ES-I3 (cell line): ENCODE data around the gene RAB6B.

ENCODE experiments used
- H3K36me3 ChIP-seq: 2 replicates; pipeline ENCODE4 v1.6.1; 2013; ENCODE audit warnings: mild to moderate bottlenecking, low read length, control low read depth, moderate library complexity; ENCODE audit not compliant: insufficient read depth
- H3K4me1 ChIP-seq: 2 replicates; pipeline ENCODE4 v1.6.1; 2013; ENCODE audit warnings: mild to moderate bottlenecking, control low read depth, low read length; ENCODE audit not compliant: insufficient read depth
- H3K9ac ChIP-seq: 2 replicates; pipeline ENCODE4 v1.6.1; 2013; ENCODE audit warnings: low read depth, mild to moderate bottlenecking, low read length, moderate library complexity
- H3K9me3 ChIP-seq: 2 replicates; pipeline ENCODE4 v1.6.1; 2013; ENCODE audit warnings: mild to moderate bottlenecking, low read length, moderate library complexity; ENCODE audit not compliant: control insufficient read depth, insufficient read depth

The RAB6B gene

GRCh38 chr3:133838916-133839800 lies 56.5 kb downstream of the RAB6B start:
- Histone ChIP-seq H3K9ac (no peak overlapping the region), H3K9me3 (no peaks in the 10 kb centered on the region), H3K4me1 (no peaks in the 10 kb centered on the region), H3K36me3 (no peaks in the 10 kb centered on the region; the same call in 1 of the 2 replicates)

DNA sequence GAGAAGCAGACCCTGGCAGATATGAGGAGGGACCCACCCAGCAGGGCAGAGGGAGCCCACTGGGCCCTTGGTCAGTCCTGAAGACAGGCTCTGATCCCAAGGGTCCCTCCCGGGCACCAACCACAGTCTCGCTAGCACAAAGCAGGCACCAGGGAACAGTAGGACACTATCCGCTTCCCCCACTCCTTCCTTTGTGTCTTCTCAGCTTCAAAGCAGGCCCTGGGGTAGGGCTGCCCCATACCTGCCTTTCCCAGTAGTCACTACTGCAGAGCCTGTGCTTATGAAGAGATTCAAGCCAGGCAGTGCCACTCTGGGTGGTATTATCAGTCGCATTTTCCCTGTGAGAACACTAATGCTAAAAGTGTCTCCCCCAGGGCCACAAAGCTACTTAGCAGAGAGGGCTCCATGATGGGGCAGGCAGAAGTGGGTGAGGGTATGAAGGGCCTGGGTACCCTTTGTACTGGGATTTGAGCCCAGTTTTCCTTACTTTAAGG lies 57.3 kb downstream of the RAB6B start:
- Histone ChIP-seq H3K9me3 (no peaks in the 10 kb centered on the region), H3K36me3 (no peaks in the 10 kb centered on the region; the same call in 1 of the 2 replicates)

DNA sequence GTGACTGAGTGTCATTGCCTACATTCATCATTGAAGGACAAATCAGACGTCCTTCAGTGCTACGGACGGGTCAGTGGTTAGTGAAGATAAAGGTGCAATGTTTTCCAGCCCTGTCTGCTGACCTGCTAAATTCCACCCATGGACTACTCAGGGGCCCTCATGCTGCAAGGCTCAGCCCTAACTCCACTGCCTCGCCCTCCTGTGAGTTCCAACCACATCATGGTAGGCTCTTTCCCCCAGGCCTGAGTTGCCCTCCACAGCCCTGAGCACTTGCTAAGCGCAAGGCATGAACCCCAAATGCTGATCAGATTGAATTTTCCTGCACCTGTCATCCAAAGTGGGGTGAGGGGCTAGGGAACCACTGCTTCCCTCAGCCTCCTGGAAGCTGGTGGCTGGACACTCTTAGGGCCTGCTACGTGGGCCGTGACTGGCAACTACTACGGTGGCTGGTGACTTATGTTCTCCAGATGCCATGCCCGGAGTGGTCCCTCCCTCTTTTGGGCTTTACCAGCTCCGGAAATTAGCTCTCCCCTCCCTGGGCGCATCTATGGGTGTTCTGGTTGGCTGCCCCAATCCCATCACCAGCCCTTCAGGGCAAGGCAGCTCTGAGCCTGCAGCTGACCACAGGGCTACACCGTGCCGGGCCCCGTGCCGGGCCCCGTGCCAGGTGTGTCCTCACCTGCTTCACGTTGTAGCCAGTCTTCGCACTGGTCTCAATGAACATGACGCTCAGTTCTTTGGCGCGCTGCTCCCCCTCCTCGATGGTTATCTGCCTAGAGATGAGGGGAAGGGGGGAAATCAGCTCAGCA lies 58.0 kb downstream of the RAB6B start:
- H3K4me1 ChIP-seq, result no peaks in the 10 kb centered on the region
- H3K9me3 ChIP-seq, result no peaks in the 10 kb centered on the region
- H3K9ac ChIP-seq, result no peak overlapping the region
- H3K36me3 ChIP-seq, result no peaks in the 10 kb centered on the region; the same call in 1 of the 2 replicates

More for the DNA sequence above, 57.3 kb downstream of the RAB6B start:
- Histone ChIP-seq H3K4me1 (no peaks in the 10 kb centered on the region), H3K9ac (no peak overlapping the region)

DNA sequence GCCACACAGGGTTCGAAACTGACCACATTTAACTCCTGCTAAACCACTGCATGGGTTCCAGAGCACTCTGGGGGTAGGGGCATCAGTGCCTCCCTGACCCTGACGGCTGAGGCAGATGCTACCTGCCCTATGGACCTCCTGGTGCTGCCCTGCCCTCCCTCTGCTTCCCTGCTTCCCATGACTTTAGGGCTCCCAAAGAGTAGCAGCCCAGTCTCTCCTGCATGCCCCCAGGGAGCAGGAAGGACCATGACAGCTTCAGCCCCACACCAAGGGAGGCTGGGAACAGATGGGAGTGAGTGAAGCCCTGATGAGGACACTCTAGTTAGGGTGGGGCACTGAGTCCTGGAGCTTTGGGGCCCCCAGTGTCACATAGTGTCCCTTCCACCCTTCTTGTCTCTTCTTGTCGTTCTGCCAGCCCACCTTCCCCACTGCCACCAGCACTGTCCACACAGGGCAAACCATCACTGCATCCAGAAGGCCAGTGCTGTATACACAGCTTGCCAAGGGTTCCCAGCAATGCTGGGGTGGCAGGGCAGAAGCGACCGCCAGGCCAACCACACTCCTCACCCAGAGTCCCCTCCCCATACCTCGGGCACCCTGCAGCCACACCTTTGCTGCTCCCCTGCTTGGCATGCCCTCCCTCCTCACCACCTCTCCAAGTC lies 59.1 kb downstream of the RAB6B start:
- no peaks in the 10 kb centered on the region; the same call in 1 of the 2 replicates for H3K36me3 ChIP-seq
- no peaks in the 10 kb centered on the region for H3K4me1 ChIP-seq
- H3K9me3 ChIP-seq, result no peaks in the 10 kb centered on the region
- no peak overlapping the region for H3K9ac ChIP-seq

- Histone ChIP-seq H3K9ac (no peak overlapping the region), H3K4me1 (no peaks in the 10 kb centered on the region), H3K9me3 (no peaks in the 10 kb centered on the region), H3K36me3 (no peaks in the 10 kb centered on the region; the same call in 1 of the 2 replicates)
These were observed 59.7 kb downstream of the RAB6B start for GRCh38 chr3:133835961-133836360.

- no peak overlapping the region for H3K9ac ChIP-seq
- H3K36me3 ChIP-seq, result no peaks in the 10 kb centered on the region; the same call in 1 of the 2 replicates
- no peaks in the 10 kb centered on the region for H3K4me1 ChIP-seq
- no peaks in the 10 kb centered on the region for H3K9me3 ChIP-seq
These were observed 60.3 kb downstream of the RAB6B start for GRCh38 chr3:133835418-133835743.

DNA sequence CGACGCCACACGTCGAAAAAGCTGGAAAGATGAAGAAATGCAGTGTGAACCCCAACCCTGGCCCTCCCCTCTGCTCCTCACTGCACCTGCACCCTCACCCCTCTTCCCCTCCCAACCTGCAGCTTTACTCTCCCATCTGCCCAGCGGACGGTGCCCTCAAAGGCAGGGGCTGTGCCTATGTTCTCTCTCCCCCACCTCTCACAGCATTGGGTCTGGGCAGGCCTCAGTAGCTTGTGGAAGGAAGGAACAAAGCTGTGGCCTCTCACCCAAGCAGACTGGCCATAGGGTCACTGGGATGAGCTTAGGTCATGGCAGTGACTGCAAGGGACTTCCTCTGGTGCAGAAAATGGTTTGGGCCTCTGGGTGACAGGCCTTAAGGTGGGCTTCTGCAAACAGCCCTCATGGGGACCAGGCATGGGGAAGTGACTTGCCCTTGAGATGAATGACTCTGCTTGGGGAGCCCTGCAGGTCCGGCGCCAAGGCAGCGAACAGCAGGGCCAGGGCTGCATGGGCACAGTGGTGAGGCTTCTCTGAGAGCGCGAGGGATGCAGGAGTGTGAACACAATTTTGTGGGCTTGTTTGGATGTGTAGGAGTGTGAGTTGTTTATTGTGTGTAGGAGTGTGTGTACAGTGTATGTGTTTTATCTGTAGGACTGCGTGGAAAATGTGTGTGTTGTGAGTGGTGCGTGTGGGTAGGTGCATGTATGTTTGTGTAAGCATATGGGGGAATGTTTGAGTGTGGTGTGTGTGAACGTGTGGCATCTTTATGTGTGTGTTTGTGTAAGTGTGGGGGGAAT lies 60.9 kb downstream of the RAB6B start:
- no peaks in the 10 kb centered on the region for H3K9me3 ChIP-seq
- no peaks in the 10 kb centered on the region for H3K4me1 ChIP-seq
- no peaks in the 10 kb centered on the region; the same call in 1 of the 2 replicates for H3K36me3 ChIP-seq
- H3K9ac ChIP-seq, result no peak overlapping the region

DNA sequence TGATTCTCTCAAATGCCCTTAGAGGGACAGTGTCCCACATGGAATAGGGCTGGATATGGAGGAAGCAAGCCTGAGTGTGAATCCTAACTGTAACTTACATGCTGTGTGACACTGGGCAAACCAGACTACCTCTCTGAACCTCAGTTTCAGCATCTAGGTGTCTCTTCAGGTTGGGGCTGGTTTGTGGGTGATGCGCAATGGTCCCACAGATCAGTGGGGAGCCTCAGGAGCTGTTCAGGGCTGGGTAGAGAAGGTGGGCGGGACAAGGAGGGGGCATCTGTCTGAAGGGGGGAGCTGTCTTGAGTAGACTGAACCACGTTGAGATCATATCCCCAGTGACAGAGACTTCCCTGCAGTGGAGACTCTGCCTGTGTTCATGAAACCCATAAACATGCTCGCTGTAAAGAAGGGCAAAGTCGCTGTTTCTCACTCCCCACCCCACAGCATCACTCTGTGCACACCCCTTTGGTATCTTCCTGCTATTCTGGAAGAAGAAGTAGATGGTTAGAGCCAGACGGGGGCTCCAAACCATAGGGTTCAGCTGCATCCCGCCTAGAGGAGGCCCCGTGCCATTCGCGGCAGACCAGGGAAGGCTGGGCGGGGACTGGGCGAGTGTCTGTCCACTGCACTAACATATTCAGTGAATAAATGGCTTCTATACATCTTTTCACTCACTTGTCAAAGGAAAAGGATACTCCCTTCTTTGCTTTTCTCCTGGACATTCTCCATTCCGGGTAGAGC lies 61.6 kb downstream of the RAB6B start:
- Histone ChIP-seq H3K4me1 (no peaks in the 10 kb centered on the region), H3K36me3 (no peaks in the 10 kb centered on the region; the same call in 1 of the 2 replicates), H3K9me3 (no peaks in the 10 kb centered on the region), H3K9ac (no peak overlapping the region)

- no peak overlapping the region for H3K9ac ChIP-seq
- no peaks in the 10 kb centered on the region for H3K9me3 ChIP-seq
- no peaks in the 10 kb centered on the region for H3K4me1 ChIP-seq
- H3K36me3 ChIP-seq, result no peaks in the 10 kb centered on the region; the same call in 1 of the 2 replicates
These were observed 62.4 kb downstream of the RAB6B start for GRCh38 chr3:133833267-133833666.

DNA sequence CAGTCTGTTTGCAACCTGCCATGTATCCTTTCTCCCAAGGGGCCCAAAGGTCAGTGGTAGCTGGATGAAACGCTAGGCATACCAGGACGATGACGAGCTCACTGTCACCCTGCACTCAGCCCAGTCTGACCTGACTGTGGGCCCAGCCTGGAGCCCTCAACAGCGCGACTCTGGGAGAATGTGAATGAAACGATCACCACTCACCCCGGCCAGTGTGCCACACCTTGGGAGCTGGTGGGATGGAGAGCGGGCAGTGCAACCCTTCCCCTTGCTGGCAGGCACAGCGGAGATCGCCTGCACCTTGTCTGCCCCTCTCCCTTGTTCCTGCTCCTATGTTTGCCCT lies 62.9 kb downstream of the RAB6B start:
- no peak overlapping the region for H3K9ac ChIP-seq
- H3K9me3 ChIP-seq, result no peaks in the 10 kb centered on the region
- H3K4me1 ChIP-seq, result no peaks in the 10 kb centered on the region
- no peaks in the 10 kb centered on the region; the same call in 1 of the 2 replicates for H3K36me3 ChIP-seq

- no peaks in the 10 kb centered on the region for H3K4me1 ChIP-seq
- H3K9me3 ChIP-seq, result no peaks in the 10 kb centered on the region
- H3K9ac ChIP-seq, result no peak overlapping the region
- no peaks in the 10 kb centered on the region for H3K36me3 ChIP-seq
These were observed 63.5 kb downstream of the RAB6B start for GRCh38 chr3:133831966-133832801.

DNA sequence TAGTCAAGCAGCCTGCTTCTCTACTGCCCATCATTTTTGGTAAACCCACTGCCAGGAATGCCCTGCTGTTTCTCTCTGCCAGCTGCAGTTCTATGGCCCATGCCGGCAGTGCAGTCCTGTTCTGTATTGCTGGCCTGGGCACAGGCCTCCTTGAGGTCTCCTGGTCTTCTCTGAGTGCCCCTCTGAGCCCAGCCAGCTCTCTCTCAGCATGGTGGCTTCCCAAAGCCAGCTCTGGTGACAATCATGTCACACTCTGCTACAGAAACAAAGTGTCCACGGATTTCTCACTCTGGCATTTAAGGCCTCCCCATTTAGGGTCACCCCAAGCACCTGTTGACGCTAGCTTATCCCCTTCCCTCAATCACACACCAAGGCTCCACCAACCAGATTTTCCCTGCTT lies 65.6 kb downstream of the RAB6B start:
- no peaks in the 10 kb centered on the region for H3K9me3 ChIP-seq
- no peaks in the 10 kb centered on the region for H3K4me1 ChIP-seq
- H3K36me3 ChIP-seq, result no peaks in the 10 kb centered on the region
- no peak overlapping the region for H3K9ac ChIP-seq
